CD4-positive, alpha-beta T cell treated with Interleukin-15 for 1 hour (primary cell): ENCODE data around the gene C1orf50.
"Not testable (repeated sequence)": the region's sequence is repeated elsewhere in the genome, so short reads cannot be mapped to it uniquely, and the experiment has no call there.

Experiments used
- DNase-seq: peaks from one replicate; pipeline ENCODE4 v3.0.0-alpha.2; 2020

The C1orf50 gene

GRCh38 chr1:42766741-42767509 lies at the start of gene C1orf50, which contains the start of gene P3H1:
TSS of gene C1orf50 (plus strand) at chr1:42767249. CDS start at chr1:42767312, 63 bp downstream.
TSS of gene P3H1 (minus strand) at chr1:42767028. CDS start at chr1:42766971, 57 bp downstream.
- peak; percentile 100 for DNase-seq

GRCh38 chr1:42720868-42721267 lies 46.2 kb upstream of the C1orf50 start:
- DNase-seq: no peak

- DNase-seq: no peak
Observed at GRCh38 chr1:42721926-42722325, 45.1 kb upstream of the C1orf50 start.

GRCh38 chr1:42722403-42722802 lies 44.6 kb upstream of the C1orf50 start:
- not testable (repeated sequence) for DNase-seq

GRCh38 chr1:42723511-42723910 lies 43.5 kb upstream of the C1orf50 start:
- no peak for DNase-seq

- DNase-seq: not testable (repeated sequence)
Observed at GRCh38 chr1:42725820-42726219, 41.2 kb upstream of the C1orf50 start.

GRCh38 chr1:42730002-42730401 lies 37.0 kb upstream of the C1orf50 start:
- no peak for DNase-seq

GRCh38 chr1:42730988-42731387 lies 36.1 kb upstream of the C1orf50 start:
- DNase-seq: no peak

GRCh38 chr1:42731585-42731984 lies 35.5 kb upstream of the C1orf50 start:
- no peak for DNase-seq

- no peak for DNase-seq
Observed at GRCh38 chr1:42732126-42732680, 34.8 kb upstream of the C1orf50 start.

GRCh38 chr1:42733415-42734200 lies 33.4 kb upstream of the C1orf50 start:
- no peak for DNase-seq

GRCh38 chr1:42734201-42735035 lies 32.6 kb upstream of the C1orf50 start:
- no peak for DNase-seq

- DNase-seq: no peak
Observed at GRCh38 chr1:42735056-42735455, 32.0 kb upstream of the C1orf50 start.

- DNase-seq: no peak
Observed at GRCh38 chr1:42735477-42736105, 31.5 kb upstream of the C1orf50 start.

- no peak for DNase-seq
Observed at GRCh38 chr1:42736152-42736551, 30.9 kb upstream of the C1orf50 start.

GRCh38 chr1:42736571-42737200 lies 30.4 kb upstream of the C1orf50 start:
- no peak for DNase-seq

- peak; percentile 29 for DNase-seq
Observed at GRCh38 chr1:42737257-42737656, 29.8 kb upstream of the C1orf50 start.

- DNase-seq: no peak
Observed at GRCh38 chr1:42737986-42738677, 28.9 kb upstream of the C1orf50 start.

GRCh38 chr1:42738678-42739226 lies 28.3 kb upstream of the C1orf50 start:
- DNase-seq: no peak
